ENCODE data around the gene UST.
A peak's percentile ranks its signal among the peaks of the same experiment; 100 is the strongest.
"Not testable (repeated sequence)": the region's sequence is repeated elsewhere in the genome, so short reads cannot be mapped to it uniquely, and the experiment has no call there.

UST gene

GRCh38 chr6:148780423-148780822 lies 33.6 kb downstream of the UST start:
- not testable (repeated sequence) for H3K36me3 ChIP-seq (ENCODE audit: control insufficient read depth in 1 of 2, insufficient read depth in 2 of 2, low read depth in 1 of 2, low read length in 2 of 2)

GRCh38 chr6:148780918-148781436 lies 34.1 kb downstream of the UST start:
- H2AK5ac ChIP-seq (ENCODE audit: low read length, severe bottlenecking): no peak overlapping the region
- no peak overlapping the region for H2AFZ ChIP-seq (ENCODE audit: low read depth, low read length)
- H3K9ac ChIP-seq (ENCODE audit: low read length): no peak overlapping the region
- no peaks in the 10 kb centered on the region for H3K27me3 ChIP-seq (ENCODE audit: control insufficient read depth in 1 of 2, insufficient read depth in 1 of 2, low read length in 2 of 2)
- H3K14ac ChIP-seq (ENCODE audit: low read length in 2 of 2): no peak overlapping the region
- H4K8ac ChIP-seq (ENCODE audit: low read length): no peak overlapping the region
- H2BK120ac ChIP-seq (ENCODE audit: low read depth, low read length): no peak overlapping the region
- no peaks in the 10 kb centered on the region for H3K36me3 ChIP-seq (ENCODE audit: control insufficient read depth in 1 of 2, insufficient read depth in 2 of 2, low read depth in 1 of 2, low read length in 2 of 2)
- H3K4me1 ChIP-seq (ENCODE audit: control insufficient read depth, insufficient read depth, low read depth, low read length): peaks cover 4% of the 10 kb centered on the region
- H3K4me2 ChIP-seq (ENCODE audit: low read length, poor library complexity, severe bottlenecking): no peak overlapping the region
- no peak overlapping the region for H4K91ac ChIP-seq (ENCODE audit: low read length)
- peak overlapping the region in 1 of 2 experiments; percentile 24 for H2BK12ac ChIP-seq (ENCODE audit: low read length in 2 of 2)
- no peak overlapping the region for H3K18ac ChIP-seq (ENCODE audit: low read depth in 1 of 2, low read length in 2 of 2)
- H3K79me1 ChIP-seq (replicated peaks; ENCODE audit: low read length, poor library complexity, severe bottlenecking): peaks cover 10% of the 10 kb centered on the region
- H2BK15ac ChIP-seq (ENCODE audit: low read depth, poor library complexity, severe bottlenecking): no peak overlapping the region
- no peak overlapping the region for H3K4ac ChIP-seq (ENCODE audit: low read depth in 1 of 2, low read length in 2 of 2)
- no peaks in the 10 kb centered on the region for H3K9me3 ChIP-seq (ENCODE audit: control insufficient read depth, low read length)
- WGBS: 99% methylated on average over 7 of the region's 7 CpGs
- no peak overlapping the region for H3K23ac ChIP-seq (ENCODE audit: low read length in 2 of 2)
- H3K27ac ChIP-seq (ENCODE audit: low read length, poor library complexity, severe bottlenecking): no peak overlapping the region
- DNase-seq: no peak
- no peak overlapping the region for H3K4me3 ChIP-seq (ENCODE audit: insufficient read depth in 1 of 2, low read depth in 1 of 2, low read length in 2 of 2)
- H2BK5ac ChIP-seq (ENCODE audit: low read depth, low read length, poor library complexity, severe bottlenecking): no peak overlapping the region

More at GRCh38 chr6:148780423-148780822, 33.6 kb downstream of the UST start:
- not testable (repeated sequence) for H3K4me1 ChIP-seq (ENCODE audit: control insufficient read depth, insufficient read depth, low read depth, low read length); H4K91ac ChIP-seq (ENCODE audit: low read length); H3K14ac ChIP-seq (ENCODE audit: low read length in 2 of 2); H3K9me3 ChIP-seq (ENCODE audit: control insufficient read depth, low read length); H3K18ac ChIP-seq (ENCODE audit: low read depth in 1 of 2, low read length in 2 of 2); H3K27ac ChIP-seq (ENCODE audit: low read length, poor library complexity, severe bottlenecking); H3K4me3 ChIP-seq (ENCODE audit: insufficient read depth in 1 of 2, low read depth in 1 of 2, low read length in 2 of 2); H2BK15ac ChIP-seq (ENCODE audit: low read depth, poor library complexity, severe bottlenecking); DNase-seq; H4K8ac ChIP-seq (ENCODE audit: low read length); H3K23ac ChIP-seq (ENCODE audit: low read length in 2 of 2); H3K4ac ChIP-seq (ENCODE audit: low read depth in 1 of 2, low read length in 2 of 2); H2BK120ac ChIP-seq (ENCODE audit: low read depth, low read length); H3K9ac ChIP-seq (ENCODE audit: low read length); H2BK12ac ChIP-seq (ENCODE audit: low read length in 2 of 2); H2AFZ ChIP-seq (ENCODE audit: low read depth, low read length); H3K27me3 ChIP-seq (ENCODE audit: control insufficient read depth in 1 of 2, insufficient read depth in 1 of 2, low read length in 2 of 2); H2AK5ac ChIP-seq (ENCODE audit: low read length, severe bottlenecking); H3K4me2 ChIP-seq (ENCODE audit: low read length, poor library complexity, severe bottlenecking); H2BK5ac ChIP-seq (ENCODE audit: low read depth, low read length, poor library complexity, severe bottlenecking)
- no CpG with 5 or more reads among the region's 1 CpG for WGBS
- H3K79me1 ChIP-seq (replicated peaks; ENCODE audit: low read length, poor library complexity, severe bottlenecking): peaks cover 10% of the 10 kb centered on the region

DNA sequence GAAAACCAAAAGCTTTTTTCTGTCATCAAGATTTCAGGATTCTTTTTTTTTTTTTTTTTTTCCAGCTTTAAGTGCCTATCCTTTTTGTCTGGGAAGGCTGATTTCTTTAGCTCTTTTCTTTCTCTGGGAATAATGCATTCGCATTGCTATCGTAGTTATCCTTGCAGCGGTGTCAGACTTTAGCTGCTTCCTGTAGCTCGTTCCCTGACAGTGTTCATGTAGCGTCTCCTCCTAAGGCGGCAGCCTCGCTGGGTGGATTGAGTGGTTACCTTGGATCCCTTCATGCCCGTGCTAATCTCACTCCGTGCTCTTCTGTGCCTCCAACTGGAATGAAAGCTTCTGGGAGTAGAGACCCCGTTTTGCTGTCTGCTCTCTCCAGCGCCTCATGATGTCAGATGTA lies 43.1 kb downstream of the UST start:
- H4K91ac ChIP-seq (ENCODE audit: low read length): no peak overlapping the region
- H4K8ac ChIP-seq (ENCODE audit: low read length): no peak overlapping the region
- no peak overlapping the region for H3K14ac ChIP-seq (ENCODE audit: low read length in 2 of 2)
- peaks cover 8% of the 10 kb centered on the region for H3K79me1 ChIP-seq (replicated peaks; ENCODE audit: low read length, poor library complexity, severe bottlenecking)
- no peak overlapping the region for H3K27ac ChIP-seq (ENCODE audit: low read length, poor library complexity, severe bottlenecking)
- H3K4me3 ChIP-seq (ENCODE audit: insufficient read depth in 1 of 2, low read depth in 1 of 2, low read length in 2 of 2): no peak overlapping the region
- no peak for DNase-seq
- H3K36me3 ChIP-seq (ENCODE audit: control insufficient read depth in 1 of 2, insufficient read depth in 2 of 2, low read depth in 1 of 2, low read length in 2 of 2): no peaks in the 10 kb centered on the region
- H2AK5ac ChIP-seq (ENCODE audit: low read length, severe bottlenecking): no peak overlapping the region
- peaks cover 10% of the 10 kb centered on the region for H3K9me3 ChIP-seq (ENCODE audit: control insufficient read depth, low read length)
- H2AFZ ChIP-seq (ENCODE audit: low read depth, low read length): no peak overlapping the region
- 96% methylated on average over 11 of the region's 11 CpGs for WGBS
- no peak overlapping the region for H3K18ac ChIP-seq (ENCODE audit: low read depth in 1 of 2, low read length in 2 of 2)
- H3K27me3 ChIP-seq (ENCODE audit: control insufficient read depth in 1 of 2, insufficient read depth in 1 of 2, low read length in 2 of 2): no peaks in the 10 kb centered on the region
- no peak overlapping the region for H3K4me2 ChIP-seq (ENCODE audit: low read length, poor library complexity, severe bottlenecking)
- no peak overlapping the region for H2BK5ac ChIP-seq (ENCODE audit: low read depth, low read length, poor library complexity, severe bottlenecking)
- no peak overlapping the region for H2BK120ac ChIP-seq (ENCODE audit: low read depth, low read length)
- no peaks in the 10 kb centered on the region for H3K4me1 ChIP-seq (ENCODE audit: control insufficient read depth, insufficient read depth, low read depth, low read length)
- no peak overlapping the region for H3K9ac ChIP-seq (ENCODE audit: low read length)
- H3K4ac ChIP-seq (ENCODE audit: low read depth in 1 of 2, low read length in 2 of 2): no peak overlapping the region
- no peak overlapping the region for H3K23ac ChIP-seq (ENCODE audit: low read length in 2 of 2)
- H2BK12ac ChIP-seq (ENCODE audit: low read length in 2 of 2): no peak overlapping the region
- H2BK15ac ChIP-seq (ENCODE audit: low read depth, poor library complexity, severe bottlenecking): no peak overlapping the region

GRCh38 chr6:148790404-148790803 lies 43.6 kb downstream of the UST start:
- no peak overlapping the region for H4K91ac ChIP-seq (ENCODE audit: low read length)
- no peak overlapping the region for H3K4me3 ChIP-seq (ENCODE audit: insufficient read depth in 1 of 2, low read depth in 1 of 2, low read length in 2 of 2)
- no peak overlapping the region for H2AFZ ChIP-seq (ENCODE audit: low read depth, low read length)
- no peaks in the 10 kb centered on the region for H3K4me1 ChIP-seq (ENCODE audit: control insufficient read depth, insufficient read depth, low read depth, low read length)
- no peak overlapping the region for H2BK5ac ChIP-seq (ENCODE audit: low read depth, low read length, poor library complexity, severe bottlenecking)
- no peak overlapping the region for H2BK120ac ChIP-seq (ENCODE audit: low read depth, low read length)
- H2AK5ac ChIP-seq (ENCODE audit: low read length, severe bottlenecking): no peak overlapping the region
- no peak overlapping the region for H2BK15ac ChIP-seq (ENCODE audit: low read depth, poor library complexity, severe bottlenecking)
- H2BK12ac ChIP-seq (ENCODE audit: low read length in 2 of 2): no peak overlapping the region
- DNase-seq: no peak
- no peak overlapping the region for H4K8ac ChIP-seq (ENCODE audit: low read length)
- H3K18ac ChIP-seq (ENCODE audit: low read depth in 1 of 2, low read length in 2 of 2): no peak overlapping the region
- H3K27me3 ChIP-seq (ENCODE audit: control insufficient read depth in 1 of 2, insufficient read depth in 1 of 2, low read length in 2 of 2): no peaks in the 10 kb centered on the region
- H3K9me3 ChIP-seq (ENCODE audit: control insufficient read depth, low read length): peaks cover 10% of the 10 kb centered on the region
- H3K9ac ChIP-seq (ENCODE audit: low read length): no peak overlapping the region
- H3K4ac ChIP-seq (ENCODE audit: low read depth in 1 of 2, low read length in 2 of 2): no peak overlapping the region
- WGBS: 93% methylated on average over 10 of the region's 10 CpGs
- H3K27ac ChIP-seq (ENCODE audit: low read length, poor library complexity, severe bottlenecking): no peak overlapping the region
- H3K23ac ChIP-seq (ENCODE audit: low read length in 2 of 2): no peak overlapping the region
- no peak overlapping the region for H3K14ac ChIP-seq (ENCODE audit: low read length in 2 of 2)
- no peaks in the 10 kb centered on the region for H3K36me3 ChIP-seq (ENCODE audit: control insufficient read depth in 1 of 2, insufficient read depth in 2 of 2, low read depth in 1 of 2, low read length in 2 of 2)
- H3K79me1 ChIP-seq (replicated peaks; ENCODE audit: low read length, poor library complexity, severe bottlenecking): peaks cover 10% of the 10 kb centered on the region
- H3K4me2 ChIP-seq (ENCODE audit: low read length, poor library complexity, severe bottlenecking): no peak overlapping the region

All from mesenchymal stem cell (in vitro differentiated cells and primary cell).